Loucy (cell line): ENCODE measurements around the gene DIPK1A.

ENCODE experiments used
- H2AFZ ChIP-seq: fragments of 200-600 bp; sonication (generic); 2 replicates; pipeline ENCODE4 v1.6.0; 2016; ENCODE audit warnings: antibody characterized with exemption, mild to moderate bottlenecking, low read length, moderate library complexity
- H3F3A ChIP-seq: fragments of 200-600 bp; 2 replicates; pipeline ENCODE4 v1.6.0; 2016; ENCODE audit warnings: antibody characterized with exemption, low read depth, mild to moderate bottlenecking
- H3K27me3 ChIP-seq: fragments of 200-600 bp; sonication (generic); 2 replicates; pipeline ENCODE4 v1.6.1; 2014; ENCODE audit warnings: low read length, mild to moderate bottlenecking; ENCODE audit not compliant: insufficient read depth, poor library complexity, severe bottlenecking
- H3K36me3 ChIP-seq: fragments of 200-600 bp; sonication (generic); 2 replicates; pipeline ENCODE4 v1.6.1; 2016; ENCODE audit warnings: low read length; ENCODE audit not compliant: insufficient read depth
- H3K4me1 ChIP-seq: fragments of 200-600 bp; sonication (generic); 2 replicates; pipeline ENCODE4 v1.5.1; 2014; ENCODE audit warnings: low read length, mild to moderate bottlenecking; ENCODE audit not compliant: insufficient read depth, poor library complexity, severe bottlenecking
- H3K4me2 ChIP-seq: fragments of 200-600 bp; sonication (generic); 2 replicates; pipeline ENCODE4 v1.6.0; 2014; ENCODE audit warnings: antibody characterized with exemption, low read length, low read depth, mild to moderate bottlenecking; ENCODE audit not compliant: poor library complexity, severe bottlenecking
- H3K4me3 ChIP-seq: fragments of 200-600 bp; sonication (generic); 2 replicates; pipeline ENCODE4 v1.5.1; 2014; ENCODE audit warnings: low read length, mild to moderate bottlenecking, mixed read lengths; ENCODE audit not compliant: poor library complexity, severe bottlenecking
- H3K79me2 ChIP-seq: fragments of 200-600 bp; sonication (generic); 2 replicates; pipeline ENCODE4 v1.6.1; 2014; ENCODE audit warnings: low read length; ENCODE audit not compliant: insufficient read depth
- H3K9ac ChIP-seq: fragments of 200-600 bp; sonication (generic); 2 replicates; pipeline ENCODE4 v1.6.0; 2014; ENCODE audit warnings: mild to moderate bottlenecking, low read depth, low read length, moderate library complexity; ENCODE audit not compliant: poor library complexity, severe bottlenecking
- H3K9me2 ChIP-seq: fragments of 200-600 bp; sonication (generic); replicated peaks from 2 replicates; pipeline ENCODE4 v1.6.1; 2016; ENCODE audit warnings: low read depth, low read length, mixed read lengths
- H3K9me3 ChIP-seq: fragments of 200-600 bp; sonication (generic); 2 replicates; pipeline ENCODE4 v1.6.1; 2014; ENCODE audit warnings: mild to moderate bottlenecking, antibody characterized with exemption, low read length, low read depth; ENCODE audit not compliant: insufficient read depth
- H4K20me1 ChIP-seq: fragments of 200-600 bp; sonication (generic); 2 replicates; pipeline ENCODE4 v1.6.0; 2014; ENCODE audit warnings: antibody characterized with exemption, low read length, mild to moderate bottlenecking; ENCODE audit not compliant: insufficient read depth, poor library complexity, severe bottlenecking
- CTCF ChIP-seq: fragments of 200-600 bp; sonication (generic); conservative IDR thresholded peaks from 2 replicates; pipeline ENCODE4 v1.5.1; 2014; ENCODE audit warnings: mild to moderate bottlenecking, antibody characterized with exemption, low read length
- EZH2phosphoT487 ChIP-seq: fragments of 200-600 bp; IDR thresholded peaks from 2 replicates; pipeline ENCODE4 v1.6.1; 2018; ENCODE audit warnings: antibody characterized with exemption, mild to moderate bottlenecking, moderate library complexity, borderline replicate concordance

Gene DIPK1A

GRCh38 chr1:92993581-92993980, 32.3 kb upstream of the DIPK1A start:
- Histone ChIP-seq H4K20me1 (no peaks in the 10 kb centered on the region), H3K4me1 (peaks cover 15% of the 10 kb centered on the region), H3F3A (no peaks in the 10 kb centered on the region), H3K9me3 (no peaks in the 10 kb centered on the region), H2AFZ (no peak overlapping the region), H3K27me3 (no peaks in the 10 kb centered on the region), H3K4me3 (no peak overlapping the region), H3K79me2 (no peaks in the 10 kb centered on the region), H3K9ac (no peak overlapping the region), H3K9me2 (no peaks in the 10 kb centered on the region), H3K36me3 (no peaks in the 10 kb centered on the region), H3K4me2 (no peak overlapping the region)
- TF ChIP-seq EZH2phosphoT487 (no peak), CTCF (no peak)

- TF ChIP-seq CTCF (no peak), EZH2phosphoT487 (no peak)
- no peak overlapping the region for H2AFZ ChIP-seq
- no peak overlapping the region for H3K4me3 ChIP-seq
- H3K27me3 ChIP-seq, result no peaks in the 10 kb centered on the region
- H3K9me2 ChIP-seq, result no peaks in the 10 kb centered on the region
- H3F3A ChIP-seq, result no peaks in the 10 kb centered on the region
- H3K9ac ChIP-seq, result no peak overlapping the region
- no peaks in the 10 kb centered on the region for H3K36me3 ChIP-seq
- peaks cover 15% of the 10 kb centered on the region for H3K4me1 ChIP-seq
- H3K9me3 ChIP-seq, result no peaks in the 10 kb centered on the region
- no peaks in the 10 kb centered on the region for H4K20me1 ChIP-seq
- no peak overlapping the region for H3K4me2 ChIP-seq
- no peaks in the 10 kb centered on the region for H3K79me2 ChIP-seq
Measured at GRCh38 chr1:92992877-92993276, 31.6 kb upstream of the DIPK1A start.

DNA sequence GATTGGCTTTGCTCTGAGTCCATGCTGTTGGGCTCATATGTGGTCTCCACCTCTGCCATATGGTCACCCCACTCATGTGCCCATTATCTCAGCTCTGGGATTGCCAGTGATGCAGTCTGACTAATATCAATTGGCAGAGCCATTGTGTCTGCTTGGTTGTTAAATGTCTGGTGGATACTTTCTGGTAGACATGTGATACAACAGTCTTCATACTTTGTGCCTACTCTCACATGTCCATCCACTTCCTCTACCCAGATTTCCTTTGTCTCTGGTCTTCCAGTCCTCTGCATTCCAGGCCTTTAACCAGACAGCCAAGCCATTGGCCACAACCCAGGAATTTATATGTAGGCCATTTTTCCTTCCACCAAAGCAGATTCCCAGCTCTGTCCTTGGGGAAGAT, 30.8 kb upstream of the DIPK1A start:
- TF ChIP-seq CTCF, result no peak
- no peak for TF ChIP-seq EZH2phosphoT487
- no peak overlapping the region for H3K9ac ChIP-seq
- H3K4me3 ChIP-seq, result no peak overlapping the region
- no peaks in the 10 kb centered on the region for H3K9me3 ChIP-seq
- H3K9me2 ChIP-seq, result no peaks in the 10 kb centered on the region
- no peaks in the 10 kb centered on the region for H4K20me1 ChIP-seq
- H3K36me3 ChIP-seq, result no peaks in the 10 kb centered on the region
- no peaks in the 10 kb centered on the region for H3K27me3 ChIP-seq
- H3F3A ChIP-seq, result no peaks in the 10 kb centered on the region
- no peaks in the 10 kb centered on the region for H3K79me2 ChIP-seq
- no peak overlapping the region for H2AFZ ChIP-seq
- H3K4me2 ChIP-seq, result no peak overlapping the region
- peaks cover 15% of the 10 kb centered on the region for H3K4me1 ChIP-seq
